Measurements from ENCODE around the gene MAP2K1. TPM values are rescaled to one million over a fixed set of nuclear protein-coding genes. Genes with fewer than 3 reads are reported as not detected.

MAP2K1 gene
- polyA plus RNA-seq, 6 donors from 2014 or later, result 40.0 to 45.8 (median 42.5) TPM

GRCh38 chr15:66415360-66415759 lies 28.6 kb downstream of the MAP2K1 start:
- H3K9me3 Mint-ChIP-seq, result peaks cover 2 to 17% (median 9%) of the 10 kb centered on the region in 7 donors
- no peaks in the 10 kb centered on the region for H3K27me3 Mint-ChIP-seq
- H3K36me3 Mint-ChIP-seq, result peaks cover 8 to 10% of the 10 kb centered on the region in 2 donors
- ATAC-seq (ENCODE audit: low read depth in 2 of 2), result no peak
- peaks cover 49 to 62% (median 58%) of the 10 kb centered on the region in 3 donors for H3K4me1 Mint-ChIP-seq
- no peak for DNase-seq
- peak overlapping the region in 3 of 6 donors; percentile 13 to 52 (median 22) for H3K27ac Mint-ChIP-seq
- H3K4me3 Mint-ChIP-seq, result no peak overlapping the region

- H3K4me1 Mint-ChIP-seq, result peaks cover 39 to 61% (median 46%) of the 10 kb centered on the region in 3 donors
- peak overlapping the region in 2 of 6 donors; percentile 33 to 70 for H3K27ac Mint-ChIP-seq
Observed at GRCh38 chr15:66417736-66418135, 31.0 kb downstream of the MAP2K1 start.

GRCh38 chr15:66419471-66419870 lies 32.8 kb downstream of the MAP2K1 start:
- peaks cover 0 to 7% (median 5%) of the 10 kb centered on the region in 7 donors for H3K9me3 Mint-ChIP-seq
- no peak for DNase-seq
- peak overlapping the region in 1 of 6 donors; percentile 44 for H3K27ac Mint-ChIP-seq
- peaks cover 0 to 8% of the 10 kb centered on the region in 2 donors for H3K36me3 Mint-ChIP-seq
- H3K4me1 Mint-ChIP-seq, result peaks cover 32 to 64% (median 48%) of the 10 kb centered on the region in 3 donors
- no peaks in the 10 kb centered on the region for H3K27me3 Mint-ChIP-seq
- no peak for ATAC-seq (ENCODE audit: low read depth in 2 of 2)
- H3K4me3 Mint-ChIP-seq, result no peak overlapping the region

More at GRCh38 chr15:66417736-66418135, 31.0 kb downstream of the MAP2K1 start:
- ATAC-seq (ENCODE audit: low read depth in 2 of 2) (no peak), DNase-seq (no peak)
- H3K4me3 Mint-ChIP-seq, result peak overlapping the region in 3 of 8 donors; percentile 21 to 43 (median 35)
- peaks cover 8 to 10% of the 10 kb centered on the region in 2 donors for H3K36me3 Mint-ChIP-seq
- peaks cover 2 to 17% (median 9%) of the 10 kb centered on the region in 7 donors for H3K9me3 Mint-ChIP-seq
- H3K27me3 Mint-ChIP-seq, result no peaks in the 10 kb centered on the region

GRCh38 chr15:66422347-66422746 lies 35.6 kb downstream of the MAP2K1 start:
- Mint-ChIP-seq H3K9me3 (peaks cover 0 to 5% (median 0%) of the 10 kb centered on the region in 7 donors), H3K27ac (peak overlapping the region in 1 of 6 donors; percentile 41), H3K4me3 (no peak overlapping the region), H3K4me1 (peaks cover 20 to 48% (median 34%) of the 10 kb centered on the region in 3 donors), H3K36me3 (no peaks in the 10 kb centered on the region), H3K27me3 (no peaks in the 10 kb centered on the region)
- ATAC-seq (ENCODE audit: low read depth in 2 of 2) (no peak), DNase-seq (no peak)

GRCh38 chr15:66423149-66423548 lies 36.4 kb downstream of the MAP2K1 start:
- H3K4me3 Mint-ChIP-seq, result peak overlapping the region in 1 of 8 donors; percentile 30
- H3K27me3 Mint-ChIP-seq, result no peaks in the 10 kb centered on the region
- ATAC-seq (ENCODE audit: low read depth in 2 of 2), result no peak
- no peaks in the 10 kb centered on the region for H3K36me3 Mint-ChIP-seq
- peaks cover 15 to 41% (median 32%) of the 10 kb centered on the region in 3 donors for H3K4me1 Mint-ChIP-seq
- peak overlapping the region in 1 of 6 donors; percentile 41 for H3K27ac Mint-ChIP-seq
- peaks cover 0 to 5% (median 0%) of the 10 kb centered on the region in 7 donors for H3K9me3 Mint-ChIP-seq
- no peak for DNase-seq

- Mint-ChIP-seq H3K27me3 (no peaks in the 10 kb centered on the region), H3K9me3 (peaks cover 0 to 5% (median 0%) of the 10 kb centered on the region in 7 donors), H3K4me3 (no peak overlapping the region), H3K4me1 (peaks cover 25 to 46% (median 44%) of the 10 kb centered on the region in 3 donors), H3K27ac (peak overlapping the region in 1 of 6 donors; percentile 48), H3K36me3 (no peaks in the 10 kb centered on the region)
- no peak for DNase-seq
- ATAC-seq (ENCODE audit: low read depth in 2 of 2), result no peak
Observed at GRCh38 chr15:66424963-66425612, 38.4 kb downstream of the MAP2K1 start.

- H3K27me3 Mint-ChIP-seq, result no peaks in the 10 kb centered on the region
- DNase-seq (no peak), ATAC-seq (ENCODE audit: low read depth in 2 of 2) (no peak)
- H3K4me1 Mint-ChIP-seq, result peaks cover 31 to 52% (median 48%) of the 10 kb centered on the region in 3 donors
- H3K36me3 Mint-ChIP-seq, result no peaks in the 10 kb centered on the region
- H3K27ac Mint-ChIP-seq, result peak overlapping the region in 2 of 6 donors; percentile 48 to 58
- no peak overlapping the region for H3K4me3 Mint-ChIP-seq
- peaks cover 0 to 5% (median 0%) of the 10 kb centered on the region in 7 donors for H3K9me3 Mint-ChIP-seq
Observed at GRCh38 chr15:66425837-66426236, 39.1 kb downstream of the MAP2K1 start.

- ATAC-seq (ENCODE audit: low read depth in 2 of 2) (peak; percentile 40 to 54), DNase-seq (no peak)
- H3K4me1 Mint-ChIP-seq, result peaks cover 46 to 58% (median 58%) of the 10 kb centered on the region in 3 donors
- peak overlapping the region in 1 of 8 donors; percentile 72 for H3K4me3 Mint-ChIP-seq
- H3K9me3 Mint-ChIP-seq, result peaks cover 0 to 3% (median 0%) of the 10 kb centered on the region in 7 donors
- H3K36me3 Mint-ChIP-seq, result no peaks in the 10 kb centered on the region
- peak overlapping the region in 4 of 6 donors; percentile 33 to 59 (median 57) for H3K27ac Mint-ChIP-seq
- H3K27me3 Mint-ChIP-seq, result no peaks in the 10 kb centered on the region
Observed at GRCh38 chr15:66429117-66429516, 42.4 kb downstream of the MAP2K1 start.

- ATAC-seq (ENCODE audit: low read depth in 2 of 2) (peak in 1 of 2 donors; percentile 9), DNase-seq (no peak)
- no peaks in the 10 kb centered on the region for H3K27me3 Mint-ChIP-seq
- H3K4me1 Mint-ChIP-seq, result peaks cover 46 to 58% (median 58%) of the 10 kb centered on the region in 3 donors
- H3K36me3 Mint-ChIP-seq, result no peaks in the 10 kb centered on the region
- no peaks in the 10 kb centered on the region for H3K9me3 Mint-ChIP-seq
- H3K27ac Mint-ChIP-seq, result peak overlapping the region in 3 of 6 donors; percentile 22 to 87 (median 59)
- H3K4me3 Mint-ChIP-seq, result peak overlapping the region in 1 of 8 donors; percentile 32
Observed at GRCh38 chr15:66429546-66429945, 42.8 kb downstream of the MAP2K1 start.

- Mint-ChIP-seq H3K4me3 (peak overlapping the region in 1 of 8 donors; percentile 48), H3K9me3 (no peaks in the 10 kb centered on the region), H3K27ac (peak overlapping the region in 3 of 6 donors; percentile 7 to 20 (median 18)), H3K4me1 (peaks cover 38 to 51% (median 50%) of the 10 kb centered on the region in 3 donors), H3K36me3 (peaks cover 4 to 9% of the 10 kb centered on the region in 2 donors), H3K27me3 (no peaks in the 10 kb centered on the region)
- ATAC-seq (ENCODE audit: low read depth in 2 of 2) (no peak), DNase-seq (no peak)
Observed at GRCh38 chr15:66430627-66431255, 44.0 kb downstream of the MAP2K1 start.

GRCh38 chr15:66433726-66434125 lies 47.0 kb downstream of the MAP2K1 start:
- DNase-seq (no peak), ATAC-seq (ENCODE audit: low read depth in 2 of 2) (no peak)
- Mint-ChIP-seq H3K27me3 (no peaks in the 10 kb centered on the region), H3K4me1 (peaks cover 38 to 43% (median 43%) of the 10 kb centered on the region in 3 donors), H3K36me3 (peaks cover 18 to 34% of the 10 kb centered on the region in 2 donors), H3K27ac (peak overlapping the region in 2 of 6 donors; percentile 50 to 65), H3K4me3 (no peak overlapping the region), H3K9me3 (no peaks in the 10 kb centered on the region)

GRCh38 chr15:66440501-66440900 lies 53.8 kb downstream of the MAP2K1 start:
- ATAC-seq (ENCODE audit: low read depth in 2 of 2), result no peak
- Mint-ChIP-seq H3K27me3 (no peaks in the 10 kb centered on the region), H3K9me3 (no peaks in the 10 kb centered on the region)

GRCh38 chr15:66452420-66452819 lies 65.7 kb downstream of the MAP2K1 start:
- Mint-ChIP-seq H3K4me1 (peaks cover 0 to 6% (median 2%) of the 10 kb centered on the region in 3 donors), H3K9me3 (no peaks in the 10 kb centered on the region), H3K27ac (peak overlapping the region in 2 of 6 donors; percentile 55 to 72), H3K4me3 (peak overlapping the region in 1 of 8 donors; percentile 11), H3K27me3 (no peaks in the 10 kb centered on the region), H3K36me3 (peaks cover 8 to 9% of the 10 kb centered on the region in 2 donors)
- ATAC-seq (ENCODE audit: low read depth in 2 of 2), result no peak
- DNase-seq, result no peak

More at GRCh38 chr15:66440501-66440900, 53.8 kb downstream of the MAP2K1 start:
- Mint-ChIP-seq H3K4me1 (peaks cover 0 to 6% (median 0%) of the 10 kb centered on the region in 3 donors), H3K27ac (no peak overlapping the region), H3K4me3 (peak overlapping the region in 1 of 8 donors; percentile 9), H3K36me3 (peaks cover 36 to 52% of the 10 kb centered on the region in 2 donors)
- DNase-seq, result no peak

Measured in naive B cell (primary cell).